ENCODE measurements around the gene CAPRIN1.

The CAPRIN1 gene

GRCh38 chr11:34075178-34075820, 23.8 kb downstream of the CAPRIN1 start:
- Histone ChIP-seq H2AK5ac (ENCODE audit: low read length) (no peak overlapping the region), H2BK120ac (ENCODE audit: insufficient read depth, low read length, poor library complexity) (no peak overlapping the region), H3K4ac (ENCODE audit: low read depth, low read length) (no peak overlapping the region), H3K4me2 (ENCODE audit: low read length) (no peak overlapping the region), H3K9me3 (ENCODE audit: insufficient read depth, low read depth, low read length) (no peaks in the 10 kb centered on the region), H3K23ac (ENCODE audit: low read length) (no peak overlapping the region), H4K8ac (ENCODE audit: low read depth, low read length) (no peak overlapping the region), H3K4me3 (ENCODE audit: low read depth, low read length) (no peak overlapping the region), H3K9ac (ENCODE audit: low read length) (no peak overlapping the region), H3K27me3 (ENCODE audit: insufficient read depth, low read length) (no peaks in the 10 kb centered on the region), H3K4me1 (ENCODE audit: control insufficient read depth in 1 of 2, insufficient read depth in 2 of 2, low read length in 2 of 2) (no peaks in the 10 kb centered on the region), H3K36me3 (ENCODE audit: control insufficient read depth in 1 of 2, insufficient read depth in 2 of 2, low read length in 2 of 2) (peaks cover 21 to 35% of the 10 kb centered on the region in 2 experiments), H2AFZ (ENCODE audit: insufficient read depth, low read length, poor library complexity) (no peak overlapping the region), H3K18ac (ENCODE audit: low read length) (no peak overlapping the region), H4K12ac (ENCODE audit: low read depth, low read length) (no peak overlapping the region), H3K79me1 (ENCODE audit: low read length) (no peaks in the 10 kb centered on the region), H2BK5ac (ENCODE audit: low read depth, low read length, poor library complexity) (no peak overlapping the region), H4K91ac (ENCODE audit: low read depth, low read length) (no peak overlapping the region), H2BK12ac (ENCODE audit: low read length) (no peak overlapping the region), H3K79me2 (ENCODE audit: control insufficient read depth, insufficient read depth, low read length, poor library complexity) (peaks cover under 1% of the 10 kb centered on the region), H3K27ac (ENCODE audit: low read depth, low read length) (no peak overlapping the region), H3K14ac (ENCODE audit: low read length) (no peak overlapping the region)
- no peak for DNase-seq
- no CpG with 5 or more reads among the region's 2 CpGs for WGBS (ENCODE audit: extremely low coverage, insufficient coverage, insufficient read length)

GRCh38 chr11:34080609-34081008, 29.1 kb downstream of the CAPRIN1 start:
- H3K9me3 ChIP-seq (ENCODE audit: insufficient read depth, low read depth, low read length), result no peaks in the 10 kb centered on the region
- H3K18ac ChIP-seq (ENCODE audit: low read length), result no peak overlapping the region
- H3K27me3 ChIP-seq (ENCODE audit: insufficient read depth, low read length), result no peaks in the 10 kb centered on the region
- H3K9ac ChIP-seq (ENCODE audit: low read length), result no peak overlapping the region
- no peak overlapping the region for H2BK12ac ChIP-seq (ENCODE audit: low read length)
- WGBS (ENCODE audit: extremely low coverage, insufficient coverage, insufficient read length), result no CpG with 5 or more reads among the region's 4 CpGs
- no peak for DNase-seq
- H4K12ac ChIP-seq (ENCODE audit: low read depth, low read length), result no peak overlapping the region
- no peak overlapping the region for H3K23ac ChIP-seq (ENCODE audit: low read length)
- H2AFZ ChIP-seq (ENCODE audit: insufficient read depth, low read length, poor library complexity), result no peak overlapping the region
- H2AK5ac ChIP-seq (ENCODE audit: low read length), result no peak overlapping the region
- no peaks in the 10 kb centered on the region for H3K79me1 ChIP-seq (ENCODE audit: low read length)
- H3K36me3 ChIP-seq (ENCODE audit: control insufficient read depth in 1 of 2, insufficient read depth in 2 of 2, low read length in 2 of 2), result peaks cover 34 to 52% of the 10 kb centered on the region in 2 experiments
- H3K4me3 ChIP-seq (ENCODE audit: low read depth, low read length), result no peak overlapping the region
- no peak overlapping the region for H3K14ac ChIP-seq (ENCODE audit: low read length)
- H3K27ac ChIP-seq (ENCODE audit: low read depth, low read length), result no peak overlapping the region
- H2BK120ac ChIP-seq (ENCODE audit: insufficient read depth, low read length, poor library complexity), result no peak overlapping the region
- no peaks in the 10 kb centered on the region for H3K79me2 ChIP-seq (ENCODE audit: control insufficient read depth, insufficient read depth, low read length, poor library complexity)
- no peak overlapping the region for H4K91ac ChIP-seq (ENCODE audit: low read depth, low read length)
- H4K8ac ChIP-seq (ENCODE audit: low read depth, low read length), result no peak overlapping the region
- H3K4me2 ChIP-seq (ENCODE audit: low read length), result no peak overlapping the region
- no peak overlapping the region for H3K4ac ChIP-seq (ENCODE audit: low read depth, low read length)
- no peaks in the 10 kb centered on the region for H3K4me1 ChIP-seq (ENCODE audit: control insufficient read depth in 1 of 2, insufficient read depth in 2 of 2, low read length in 2 of 2)
- no peak overlapping the region for H2BK5ac ChIP-seq (ENCODE audit: low read depth, low read length, poor library complexity)

GRCh38 chr11:34084637-34085036, 33.1 kb downstream of the CAPRIN1 start:
- H4K8ac ChIP-seq (ENCODE audit: low read depth, low read length), result no peak overlapping the region
- no peak overlapping the region for H3K23ac ChIP-seq (ENCODE audit: low read length)
- H3K9ac ChIP-seq (ENCODE audit: low read length), result no peak overlapping the region
- H3K4me2 ChIP-seq (ENCODE audit: low read length), result no peak overlapping the region
- no peak overlapping the region for H2BK120ac ChIP-seq (ENCODE audit: insufficient read depth, low read length, poor library complexity)
- H3K27ac ChIP-seq (ENCODE audit: low read depth, low read length), result no peak overlapping the region
- H3K4me1 ChIP-seq (ENCODE audit: control insufficient read depth in 1 of 2, insufficient read depth in 2 of 2, low read length in 2 of 2), result no peaks in the 10 kb centered on the region
- no peak overlapping the region for H4K12ac ChIP-seq (ENCODE audit: low read depth, low read length)
- H3K18ac ChIP-seq (ENCODE audit: low read length), result no peak overlapping the region
- no peak overlapping the region for H2AK5ac ChIP-seq (ENCODE audit: low read length)
- no peaks in the 10 kb centered on the region for H3K9me3 ChIP-seq (ENCODE audit: insufficient read depth, low read depth, low read length)
- H2BK5ac ChIP-seq (ENCODE audit: low read depth, low read length, poor library complexity), result no peak overlapping the region
- H3K36me3 ChIP-seq (ENCODE audit: control insufficient read depth in 1 of 2, insufficient read depth in 2 of 2, low read length in 2 of 2), result peaks cover 41 to 62% of the 10 kb centered on the region in 2 experiments
- no peak overlapping the region for H4K91ac ChIP-seq (ENCODE audit: low read depth, low read length)
- no peak for DNase-seq
- H2BK12ac ChIP-seq (ENCODE audit: low read length), result no peak overlapping the region
- H3K79me1 ChIP-seq (ENCODE audit: low read length), result no peaks in the 10 kb centered on the region
- no peak overlapping the region for H2AFZ ChIP-seq (ENCODE audit: insufficient read depth, low read length, poor library complexity)
- H3K14ac ChIP-seq (ENCODE audit: low read length), result no peak overlapping the region
- H3K4me3 ChIP-seq (ENCODE audit: low read depth, low read length), result no peak overlapping the region
- no peak overlapping the region for H3K4ac ChIP-seq (ENCODE audit: low read depth, low read length)
- no CpG with 5 or more reads among the region's 2 CpGs for WGBS (ENCODE audit: extremely low coverage, insufficient coverage, insufficient read length)
- no peaks in the 10 kb centered on the region for H3K27me3 ChIP-seq (ENCODE audit: insufficient read depth, low read length)
- H3K79me2 ChIP-seq (ENCODE audit: control insufficient read depth, insufficient read depth, low read length, poor library complexity), result no peaks in the 10 kb centered on the region

- Histone ChIP-seq H3K4ac (ENCODE audit: low read depth, low read length) (no peak overlapping the region), H3K23ac (ENCODE audit: low read length) (no peak overlapping the region), H4K8ac (ENCODE audit: low read depth, low read length) (no peak overlapping the region), H3K27me3 (ENCODE audit: insufficient read depth, low read length) (no peaks in the 10 kb centered on the region), H2BK12ac (ENCODE audit: low read length) (no peak overlapping the region), H2AK5ac (ENCODE audit: low read length) (no peak overlapping the region), H3K14ac (ENCODE audit: low read length) (no peak overlapping the region), H3K79me1 (ENCODE audit: low read length) (no peaks in the 10 kb centered on the region), H3K36me3 (ENCODE audit: control insufficient read depth in 1 of 2, insufficient read depth in 2 of 2, low read length in 2 of 2) (peaks cover 34 to 59% of the 10 kb centered on the region in 2 experiments), H3K9ac (ENCODE audit: low read length) (no peak overlapping the region), H4K91ac (ENCODE audit: low read depth, low read length) (no peak overlapping the region), H4K12ac (ENCODE audit: low read depth, low read length) (no peak overlapping the region), H3K4me2 (ENCODE audit: low read length) (no peak overlapping the region), H2AFZ (ENCODE audit: insufficient read depth, low read length, poor library complexity) (no peak overlapping the region), H3K79me2 (ENCODE audit: control insufficient read depth, insufficient read depth, low read length, poor library complexity) (no peaks in the 10 kb centered on the region), H3K4me3 (ENCODE audit: low read depth, low read length) (no peak overlapping the region), H3K27ac (ENCODE audit: low read depth, low read length) (no peak overlapping the region), H3K9me3 (ENCODE audit: insufficient read depth, low read depth, low read length) (no peaks in the 10 kb centered on the region), H3K18ac (ENCODE audit: low read length) (no peak overlapping the region), H2BK5ac (ENCODE audit: low read depth, low read length, poor library complexity) (no peak overlapping the region), H2BK120ac (ENCODE audit: insufficient read depth, low read length, poor library complexity) (no peak overlapping the region), H3K4me1 (ENCODE audit: control insufficient read depth in 1 of 2, insufficient read depth in 2 of 2, low read length in 2 of 2) (no peaks in the 10 kb centered on the region)
- WGBS (ENCODE audit: extremely low coverage, insufficient coverage, insufficient read length), result no CpG with 5 or more reads among the region's 4 CpGs
- DNase-seq, result no peak
Measured at GRCh38 chr11:34086554-34087283, 35.2 kb downstream of the CAPRIN1 start.
